GM21423 (cell line): ENCODE measurements around the gene PLEKHG1.

Experiments used
- ATAC-seq: cut with Tn5 transposase; IDR thresholded peaks from one replicate; pipeline ENCODE4 v1.9.1; 2021; ENCODE audit warnings: mild to moderate bottlenecking, moderate library complexity; ENCODE audit not compliant: unreplicated experiment

PLEKHG1 gene

DNA sequence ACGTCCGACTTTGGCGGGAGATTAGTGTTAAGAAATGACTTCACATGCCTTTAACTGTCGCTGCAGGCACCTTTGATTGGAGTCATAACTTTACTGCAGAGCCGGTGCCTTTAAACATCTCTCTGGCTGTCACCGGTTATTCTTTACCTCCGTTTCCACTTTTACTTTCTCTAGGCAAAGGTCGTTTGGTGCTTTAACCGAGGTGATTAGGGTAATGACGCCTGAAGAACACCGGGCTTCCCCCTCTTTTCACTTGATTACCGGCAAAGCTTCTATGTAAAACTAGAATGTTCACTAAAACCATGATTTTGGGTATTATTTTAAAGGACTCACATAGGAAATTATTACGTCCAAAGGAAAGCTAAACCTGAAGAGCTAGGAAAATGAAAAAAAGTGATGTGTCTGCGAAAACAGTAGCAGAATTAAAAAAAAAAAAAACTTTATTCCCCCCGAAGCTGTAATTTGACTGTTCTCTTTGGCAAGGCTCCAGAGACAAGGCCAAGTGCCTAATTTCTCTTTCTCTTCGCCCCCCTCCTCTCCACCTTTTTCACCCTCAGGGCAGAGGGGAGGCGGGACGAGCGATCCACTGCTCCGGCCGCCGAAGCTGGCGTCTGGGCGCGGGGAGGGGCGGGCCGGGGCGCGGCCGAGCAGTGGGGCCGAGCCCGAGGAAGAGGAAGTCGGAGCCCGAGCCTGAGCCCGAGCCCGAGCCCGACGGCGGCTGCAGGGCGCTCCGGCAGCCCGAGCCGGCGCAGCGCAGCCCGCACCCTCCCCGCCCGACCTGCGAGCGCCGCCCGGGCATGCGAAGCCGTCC, at the start of gene PLEKHG1:
Gene PLEKHG1 (plus strand): TSS at position 687 of the 811 bp plus-strand sequence. CDS start 133,797 bp downstream, outside the sequence.
- ATAC-seq, result peak; percentile 67

DNA sequence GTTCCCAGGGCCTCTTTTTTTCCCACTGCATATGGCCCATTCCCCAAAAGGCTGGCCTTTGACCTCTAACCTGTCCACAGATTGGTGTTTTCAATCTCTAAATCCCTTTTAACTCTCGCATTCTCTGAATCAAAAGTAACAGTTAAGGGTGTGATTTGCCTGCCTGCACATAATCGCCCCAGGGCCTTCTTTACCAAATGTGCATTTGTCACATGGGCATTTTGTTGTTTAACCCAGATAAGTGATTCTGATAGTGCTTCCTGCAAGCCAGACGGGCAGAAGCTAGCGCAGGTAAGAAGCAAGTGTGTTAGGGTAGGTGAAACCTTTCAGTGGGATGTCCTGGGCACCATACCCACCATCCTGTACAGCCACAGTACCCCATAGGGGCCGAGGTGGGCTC, 49.4 kb upstream of the PLEKHG1 start:
- ATAC-seq, result no peak

DNA sequence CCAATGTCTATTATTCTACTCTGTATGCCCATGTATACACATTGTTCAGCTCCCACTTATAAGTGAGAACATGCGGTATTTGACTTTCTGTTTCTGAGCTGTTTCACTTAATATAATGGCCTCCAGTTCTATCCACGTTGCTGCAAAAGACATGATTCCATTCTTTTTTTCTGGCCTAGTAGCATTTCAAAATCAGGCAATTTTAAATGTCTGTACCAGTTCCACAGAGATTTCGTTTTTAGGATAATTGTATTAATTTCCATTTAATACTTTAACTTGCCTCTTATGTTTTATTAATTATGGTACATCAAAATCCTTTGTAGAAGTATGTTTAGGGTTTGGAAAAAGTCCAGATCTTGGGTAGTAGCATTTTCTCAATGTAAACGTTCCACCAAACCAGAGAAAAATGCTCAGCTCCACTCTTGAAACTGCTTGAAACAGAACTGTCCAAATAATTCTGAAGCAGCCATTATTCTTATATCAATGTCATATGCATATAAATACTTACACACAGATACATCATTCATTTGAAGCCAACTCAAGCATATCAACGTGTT, 42.6 kb upstream of the PLEKHG1 start:
- ATAC-seq, result no peak

DNA sequence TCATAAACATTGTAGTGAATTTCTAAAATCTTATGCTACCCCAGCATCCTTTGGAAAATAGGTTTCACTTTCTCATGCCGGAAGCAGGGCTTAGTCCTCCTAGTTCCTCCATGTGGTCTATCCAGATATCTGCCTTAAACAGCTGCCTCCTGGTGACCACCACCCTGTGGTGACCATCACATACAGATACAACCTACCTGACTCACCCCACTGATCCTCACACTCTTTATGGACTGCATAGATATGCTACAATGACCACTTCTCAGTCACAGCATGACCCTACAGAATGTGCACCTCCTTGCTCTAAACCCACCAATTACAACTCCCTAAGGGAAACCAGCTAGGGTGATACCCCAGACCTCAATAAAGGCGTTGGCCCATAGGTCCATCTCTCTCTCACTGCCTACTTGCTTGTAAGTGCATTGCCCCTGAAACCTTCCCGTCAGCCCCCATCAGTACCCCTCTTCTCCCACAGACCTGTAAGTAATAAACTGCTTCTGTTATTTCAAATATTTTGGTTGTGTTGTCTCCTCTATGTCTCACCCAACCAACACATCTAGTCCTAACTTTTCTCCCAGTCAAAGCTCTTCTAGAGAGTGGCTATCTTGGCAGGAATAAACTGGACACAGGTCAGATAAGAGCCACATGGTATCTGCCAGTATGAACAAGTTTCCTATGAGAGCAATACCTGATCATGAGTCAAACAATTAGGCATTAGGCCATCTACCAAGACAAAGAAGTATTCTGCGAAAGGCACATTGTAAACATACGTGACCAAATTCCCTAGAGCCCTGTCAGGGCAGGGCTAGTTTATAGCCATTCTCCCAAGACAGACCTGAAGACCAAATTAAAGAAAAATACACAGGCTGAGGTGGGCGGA, 39.4 kb upstream of the PLEKHG1 start:
- no peak for ATAC-seq

DNA sequence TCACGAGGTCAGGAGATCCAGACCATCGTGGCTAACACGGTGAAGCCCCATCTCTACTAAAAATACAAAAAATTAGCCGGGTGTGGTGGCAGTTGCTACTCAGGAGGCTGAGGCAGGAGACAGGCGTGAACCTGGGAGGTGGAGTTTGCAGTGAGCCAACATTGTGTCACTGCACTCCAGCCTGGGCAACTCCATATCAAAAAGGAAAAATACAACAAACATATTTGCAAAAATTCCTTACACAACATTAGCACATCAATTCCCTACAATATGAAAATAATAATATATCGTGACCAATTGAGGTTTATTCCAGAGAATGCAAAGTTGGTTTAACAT, 38.8 kb upstream of the PLEKHG1 start:
- ATAC-seq, result no peak

DNA sequence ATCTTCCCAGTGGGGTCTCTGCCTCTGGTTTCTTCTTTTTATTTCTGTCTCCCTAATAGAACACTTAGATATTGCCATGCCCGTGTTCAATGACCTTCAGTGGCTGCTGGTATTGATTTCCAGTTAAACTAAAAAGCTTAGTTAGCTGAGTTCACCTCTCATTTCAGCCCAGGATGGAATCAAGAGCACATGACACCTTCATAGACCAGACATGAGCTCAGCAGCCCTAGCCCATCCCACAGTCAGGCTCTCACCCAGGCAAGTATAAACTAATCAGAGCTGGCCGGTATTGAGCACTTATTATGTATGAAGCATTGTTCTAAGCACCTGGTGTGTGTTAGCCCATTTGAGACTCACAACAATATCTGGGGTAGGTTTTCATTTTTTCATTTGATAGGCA, 33.7 kb upstream of the PLEKHG1 start:
- no peak for ATAC-seq

DNA sequence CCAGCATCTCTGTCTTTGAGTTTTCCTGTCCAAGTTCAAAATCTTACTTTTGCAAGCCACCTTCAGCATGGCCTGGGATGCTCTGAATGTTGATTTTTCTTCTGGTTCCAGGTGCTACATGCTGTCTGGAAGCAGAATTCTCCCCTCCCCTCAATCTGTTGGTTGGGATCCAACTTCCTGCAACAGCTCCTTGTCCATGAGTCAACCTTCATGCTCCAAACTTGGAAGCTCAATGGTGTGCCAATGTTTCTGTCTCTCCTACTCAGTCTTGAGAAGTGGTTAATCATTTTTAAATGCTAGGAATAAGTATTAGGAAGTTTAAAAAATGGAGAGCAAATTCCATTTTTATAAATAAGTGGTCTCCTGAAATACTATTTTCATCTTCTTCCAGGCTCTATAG, 33.2 kb upstream of the PLEKHG1 start:
- no peak for ATAC-seq

DNA sequence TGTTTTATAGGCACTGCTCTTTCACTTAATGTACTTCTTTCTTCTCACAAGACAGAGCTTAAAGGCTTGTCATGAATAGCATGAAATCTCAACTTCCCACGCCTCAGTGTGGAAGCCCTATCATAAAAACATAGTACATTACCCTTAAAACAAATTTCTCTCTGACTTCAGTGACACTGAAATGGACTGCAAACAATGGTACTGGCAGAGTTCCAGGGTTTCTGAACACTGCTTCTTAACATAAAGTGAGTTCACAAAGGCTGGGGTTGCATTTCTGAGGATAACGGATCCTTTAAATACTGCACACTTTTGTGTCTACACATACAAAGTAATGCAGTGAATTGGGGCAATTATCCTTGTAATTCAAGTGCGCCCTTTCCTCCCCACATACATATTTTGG, 32.3 kb upstream of the PLEKHG1 start:
- ATAC-seq, result no peak

DNA sequence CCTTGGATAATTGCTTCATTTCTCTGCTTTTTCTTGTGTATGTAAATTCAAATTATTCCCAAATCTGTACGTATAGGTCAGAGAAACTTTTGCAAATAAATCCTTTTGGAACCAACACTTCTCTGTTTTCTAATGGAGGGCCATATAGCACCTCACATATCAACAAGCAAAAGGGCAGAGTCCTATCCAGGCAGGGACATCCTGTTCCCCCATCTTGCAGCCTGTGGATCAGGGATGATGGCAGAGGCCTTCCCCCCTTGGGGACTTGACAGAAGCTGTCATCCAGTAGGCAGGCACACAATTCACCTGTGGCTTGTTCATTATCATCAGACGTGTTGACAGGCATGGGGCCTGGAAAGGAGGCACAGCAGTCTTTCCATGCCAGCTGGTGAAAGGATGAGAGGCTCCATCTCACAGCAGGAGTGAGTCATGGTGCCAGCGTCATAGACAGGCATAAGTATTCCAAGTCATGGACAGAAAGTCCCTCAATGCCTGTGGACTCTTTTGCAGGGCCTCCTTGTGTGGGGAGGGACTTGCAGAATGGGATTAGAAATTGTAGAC, 31.8 kb upstream of the PLEKHG1 start:
- ATAC-seq, result no peak

DNA sequence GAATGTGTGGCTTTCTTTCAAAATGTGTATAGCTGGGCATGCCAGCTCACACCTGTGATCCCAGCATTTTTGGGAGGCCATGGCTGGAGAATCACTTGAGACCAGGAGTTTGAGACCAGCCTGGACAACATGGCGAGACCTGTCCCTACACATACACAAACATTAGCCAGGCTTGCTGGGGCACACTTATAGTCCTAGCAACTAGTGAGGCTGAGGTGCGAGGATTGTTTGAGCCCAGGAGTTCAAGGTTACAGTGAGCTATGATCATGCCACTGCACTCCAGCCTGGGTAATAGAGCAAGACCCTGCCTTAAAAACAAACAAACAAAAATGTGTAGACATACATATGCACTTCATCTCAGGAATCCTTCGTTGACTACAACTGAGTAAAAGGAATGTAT, 31.1 kb upstream of the PLEKHG1 start:
- ATAC-seq, result no peak

DNA sequence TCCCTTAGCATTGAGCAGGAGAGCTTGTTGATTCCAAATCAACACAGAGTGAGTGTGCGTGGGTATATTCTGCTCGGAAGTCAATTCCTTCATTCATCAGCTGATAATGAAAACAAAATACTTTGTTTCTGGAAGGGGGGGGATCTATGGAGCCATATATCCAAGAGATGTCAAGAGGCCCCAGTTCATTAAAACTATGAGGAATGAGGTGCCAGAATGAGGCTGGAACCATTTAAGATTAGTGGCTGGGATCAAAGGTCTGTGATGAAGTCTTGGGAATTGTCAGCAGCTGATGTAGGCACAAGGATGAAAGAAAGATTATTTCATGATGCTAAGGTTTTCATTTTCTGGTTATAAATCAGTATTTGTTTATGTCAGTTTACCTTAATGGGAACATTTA, 30.5 kb upstream of the PLEKHG1 start:
- ATAC-seq, result no peak

DNA sequence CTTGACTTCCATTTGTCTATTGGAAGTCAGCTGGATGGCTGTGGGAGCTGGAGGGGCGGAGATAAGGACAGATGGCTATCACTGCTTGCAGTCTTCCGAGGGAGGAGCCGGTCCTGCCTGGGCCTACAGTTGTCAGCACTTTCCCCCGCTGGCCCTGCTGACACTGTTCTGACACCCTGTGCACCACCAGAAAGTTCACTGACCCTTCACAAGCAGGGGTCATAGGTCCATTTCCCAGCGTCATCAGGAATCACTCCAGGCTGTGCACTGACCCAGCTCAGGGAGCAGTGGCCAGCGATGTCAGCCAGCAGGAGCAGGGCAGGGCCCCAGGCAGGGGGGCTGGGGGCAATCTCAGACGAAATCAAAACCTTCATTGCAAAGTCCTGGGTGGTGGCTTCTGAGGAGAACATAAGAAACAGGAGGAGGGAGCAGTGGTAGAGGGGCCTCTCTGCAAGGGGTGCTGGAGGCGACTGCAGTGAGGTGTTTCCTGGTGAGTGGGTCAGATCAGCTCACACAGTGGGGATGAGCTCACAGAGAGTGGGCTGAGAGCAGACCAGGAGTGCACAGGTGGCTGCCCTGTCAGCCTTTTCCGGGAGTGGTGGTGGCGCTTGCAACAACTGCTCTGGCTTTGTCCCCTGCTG, 26.5 kb upstream of the PLEKHG1 start:
- ATAC-seq, result no peak

DNA sequence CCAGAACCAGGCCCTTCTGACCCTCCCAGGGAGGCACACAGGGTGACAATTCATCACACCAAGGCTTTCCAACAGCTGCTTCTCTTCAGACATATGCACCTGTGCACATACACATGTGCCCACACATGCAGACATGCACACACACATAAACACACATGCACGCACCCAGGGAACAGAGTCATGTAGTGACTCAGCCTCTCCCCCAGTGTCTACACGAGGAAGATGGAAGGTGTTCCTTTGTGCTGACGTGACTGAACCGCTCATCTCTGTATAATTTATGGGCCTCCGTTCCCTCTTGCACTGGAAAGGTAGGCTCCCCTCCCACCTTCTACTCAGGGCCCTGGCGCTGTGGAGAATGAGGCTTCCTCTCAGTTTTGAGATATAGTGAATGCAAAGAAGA, 23.8 kb upstream of the PLEKHG1 start:
- ATAC-seq, result no peak

DNA sequence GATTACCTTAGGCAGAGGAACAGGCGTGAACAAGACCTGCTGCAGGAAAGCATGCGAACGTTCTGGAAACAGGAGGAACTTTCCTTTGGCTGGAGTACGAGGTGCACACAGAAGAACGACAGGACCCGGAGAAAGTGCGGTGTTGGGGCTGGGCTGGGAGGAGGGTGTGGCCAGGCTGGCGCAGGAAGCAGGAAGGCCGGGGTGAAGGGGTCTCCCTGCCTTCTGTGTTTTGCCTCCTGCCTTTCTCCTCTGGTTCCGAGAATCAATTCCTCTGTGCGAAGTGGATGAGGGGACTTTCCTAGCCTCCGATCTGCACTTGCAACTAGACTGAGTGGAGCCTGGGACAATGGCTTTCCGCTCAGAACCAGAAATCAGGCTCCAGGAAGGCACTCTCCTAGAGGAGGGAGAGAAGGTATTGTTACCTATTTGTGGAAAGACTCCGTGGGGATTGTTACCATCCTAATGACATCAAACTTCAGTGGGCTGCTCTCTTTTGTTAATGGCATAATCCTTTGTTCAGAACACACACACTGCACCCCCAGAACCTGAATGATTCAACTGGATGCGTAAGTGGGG, 22.9 kb upstream of the PLEKHG1 start:
- no peak for ATAC-seq

DNA sequence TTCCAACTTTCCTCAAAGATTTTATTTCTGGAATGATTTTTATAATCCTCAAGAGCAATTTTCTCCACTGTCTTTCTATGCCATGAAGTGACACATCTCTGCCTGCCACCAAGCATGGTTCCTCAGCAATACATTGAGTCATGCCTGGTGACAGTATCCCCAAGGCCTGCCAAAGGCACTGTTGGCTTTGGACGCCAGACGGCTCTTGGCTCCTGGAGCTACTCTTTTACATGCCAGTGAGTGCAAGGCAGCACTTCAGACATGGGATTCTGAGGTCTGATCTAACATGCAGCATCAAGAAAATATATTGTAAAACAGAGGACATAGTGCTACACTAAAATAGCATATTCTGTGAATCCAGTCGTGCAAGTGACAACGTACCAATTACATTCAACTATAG, 20.1 kb upstream of the PLEKHG1 start:
- no peak for ATAC-seq

DNA sequence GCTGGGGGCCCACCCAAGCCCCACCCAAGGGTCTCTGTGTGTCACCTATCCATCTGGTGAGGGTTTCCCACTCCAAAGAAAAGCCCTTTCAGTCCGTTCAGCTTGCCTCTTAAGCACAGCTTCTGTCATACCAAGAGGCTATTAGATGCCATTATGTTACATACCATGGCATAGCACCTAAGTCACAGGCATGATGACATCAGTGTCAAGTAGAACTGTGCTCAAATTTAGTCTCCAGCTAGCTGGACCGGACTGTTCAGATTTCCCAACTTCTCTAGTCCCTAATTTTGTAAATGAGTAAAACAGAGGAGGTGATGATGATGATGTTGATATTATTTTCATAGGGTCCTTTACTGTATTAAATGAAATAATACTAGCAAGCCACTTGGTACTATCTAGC, 19.2 kb upstream of the PLEKHG1 start:
- no peak for ATAC-seq

DNA sequence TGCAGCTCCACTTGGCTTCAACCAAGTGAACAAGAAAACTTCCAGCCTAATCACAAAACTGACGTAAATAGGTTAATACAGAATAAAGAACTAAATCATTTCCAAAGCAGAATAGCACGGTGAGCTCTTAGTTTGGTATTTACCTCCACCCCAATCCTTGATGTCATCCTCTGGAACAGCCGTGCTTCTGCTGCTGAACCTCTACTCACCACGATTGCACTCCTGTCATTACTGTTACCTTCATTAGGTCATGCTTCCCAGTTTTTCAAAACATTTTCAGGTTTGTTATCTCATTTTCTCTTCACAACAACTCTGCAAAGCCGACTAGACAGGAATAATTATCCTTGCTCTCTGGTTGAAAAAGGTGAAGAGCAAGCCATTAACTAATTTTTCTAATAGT, 15.6 kb upstream of the PLEKHG1 start:
- no peak for ATAC-seq

DNA sequence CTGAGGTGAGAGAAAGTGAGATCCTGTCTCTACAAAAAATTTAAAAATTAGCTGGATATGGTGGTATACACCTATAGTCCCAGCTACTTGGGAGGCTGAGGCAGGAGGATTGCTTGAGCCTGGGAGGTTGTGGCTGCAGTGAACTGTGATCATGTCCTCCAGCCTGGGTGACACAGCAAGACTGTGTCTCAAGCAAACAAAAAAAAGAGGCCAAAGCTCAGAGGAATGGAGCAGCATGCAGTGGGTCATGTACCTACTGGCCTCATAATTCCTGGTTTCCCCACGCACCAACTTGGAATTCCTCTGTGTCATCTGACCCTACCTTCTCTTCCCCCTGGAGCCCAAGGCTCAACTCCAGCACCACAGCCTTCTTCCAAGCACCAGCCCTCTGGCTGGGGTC, 15.1 kb upstream of the PLEKHG1 start:
- ATAC-seq, result no peak

DNA sequence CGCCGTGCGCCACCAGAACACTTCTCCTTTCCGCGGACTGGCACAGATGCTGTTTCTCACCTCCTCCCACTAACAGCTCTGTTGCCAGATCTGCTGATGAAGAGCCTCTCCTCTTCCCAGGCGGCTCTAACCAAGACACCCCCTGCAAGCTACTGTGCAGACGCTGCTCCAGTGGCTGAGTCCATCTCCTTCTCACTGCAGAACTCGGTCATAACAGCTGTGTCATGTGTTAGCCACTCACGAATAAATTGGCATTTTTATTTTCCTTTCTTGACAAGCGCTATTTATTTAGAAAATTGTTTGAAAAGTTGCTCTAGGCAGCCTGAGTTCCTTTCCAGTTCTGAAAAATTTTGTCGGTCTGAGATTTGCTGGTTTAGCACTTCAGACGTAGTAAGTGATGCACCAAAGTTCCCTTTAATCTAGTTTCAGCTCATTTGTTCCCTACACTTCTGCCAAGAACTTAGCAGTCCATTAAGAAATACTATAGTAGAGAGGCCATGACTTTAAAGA, 12.8 kb upstream of the PLEKHG1 start:
- no peak for ATAC-seq

DNA sequence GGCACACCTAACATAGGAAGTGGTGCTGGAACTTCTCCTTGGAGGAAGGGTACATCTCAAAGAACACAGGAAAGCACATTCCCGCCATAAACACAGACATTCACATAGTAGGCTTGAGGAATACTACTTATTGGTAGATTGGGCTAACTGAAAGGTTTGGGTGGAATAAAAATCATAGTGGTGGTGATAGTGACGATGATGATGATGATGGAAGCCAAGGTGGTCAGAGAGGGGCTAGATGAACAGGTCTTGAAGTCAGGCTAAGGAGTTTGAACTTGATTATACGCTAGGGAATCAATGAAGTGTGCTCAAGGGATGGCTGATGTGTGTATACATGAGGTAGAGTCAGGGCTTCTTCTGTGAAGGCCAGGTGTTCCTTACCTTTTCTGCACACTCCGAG, 12.0 kb upstream of the PLEKHG1 start:
- no peak for ATAC-seq
